A549 (cell line): ENCODE data around the gene TBXT. TPM values are rescaled to one million over a fixed set of nuclear protein-coding genes. Genes with fewer than 3 reads are reported as not detected.

ENCODE experiments used
- ATAC-seq, 2 experiments: fragments of 200-7000 bp in 1 of 2; fragments of >200 bp in 1 of 2; cut with Nextera tagmentation in 1 of 2; cut with Tn5 transposase in 1 of 2; 3 replicates each; pipeline versions ENCODE4 v1.8.0 to v1.9.1; 2018 to 2020; ENCODE audit warnings: mild to moderate bottlenecking in 1 of 2, moderate library complexity in 1 of 2
- CTCF ChIA-PET: fragments of 300-600 bp; sonication (Branson Sonifier 250); formaldehyde crosslinking; extraction: SDS; loops from one replicate; lab custom pipeline; 2021; ENCODE audit warnings: antibody characterized with exemption, inconsistent platforms; lab: Yijun Ruan, JAX
- POLR2A ChIA-PET: fragments of 350-600 bp; formaldehyde crosslinking; extraction: SDS; loops from one replicate; lab custom pipeline; 2021; ENCODE audit warnings: antibody characterized with exemption, inconsistent platforms; lab: Yijun Ruan, JAX
- DNase-seq, 2 experiments: peaks; one replicate each; pipeline versions ENCODE4 v3.0.0 to v3.0.0-alpha.2; 2011 to 2016; ENCODE audit warnings: low read depth in 1 of 2, low spot score in 1 of 2
- FAIRE-seq: peaks from 2 replicates; lab custom pipeline; 2011; peaks lifted over from hg19 to GRCh38; lab: Jason Lieb, UNC
- H3K27ac ChIP-seq, 2 experiments: fragments of >200 bp; sonication (Bioruptor Twin); formaldehyde crosslinking; 3 replicates each; pipeline ENCODE4 v1.5.1; 2016 to 2017
- H3K4me1 ChIP-seq: fragments of >200 bp; sonication (Bioruptor Twin); formaldehyde crosslinking; 3 replicates; pipeline ENCODE4 v1.6.1; 2016
- H3K4me2 ChIP-seq: fragments of >200 bp; sonication (Bioruptor Twin); formaldehyde crosslinking; 3 replicates; pipeline ENCODE4 v1.6.1; 2016
- H3K4me3 ChIP-seq: fragments of >200 bp; sonication (Bioruptor Twin); formaldehyde crosslinking; 3 replicates; pipeline ENCODE4 v1.5.1; 2016
- H3K9me3 ChIP-seq: fragments of >200 bp; sonication (Bioruptor Twin); formaldehyde crosslinking; 3 replicates; pipeline ENCODE4 v1.6.1; 2016
- CBX2 ChIP-seq: fragments of 200-600 bp; sonication (generic); IDR thresholded peaks from 2 replicates; pipeline ENCODE4 v1.6.1; 2016; ENCODE audit warnings: low read depth, mild to moderate bottlenecking, borderline replicate concordance
- CBX8 ChIP-seq: fragments of 200-600 bp; sonication (generic); IDR thresholded peaks from 2 replicates; pipeline ENCODE4 v1.6.1; 2016
- CTCF ChIP-seq: fragments of >200 bp; sonication (Bioruptor Twin); formaldehyde crosslinking; IDR thresholded peaks from 3 replicates; pipeline ENCODE4 v1.5.1; 2016
- FOXS1 ChIP-seq: fragments of 250-450 bp; sonication (Bioruptor Pico); IDR thresholded peaks from 2 replicates; pipeline ENCODE4 v1.5.0; 2020; ENCODE audit warnings: mild to moderate bottlenecking, moderate library complexity
- HDAC2 ChIP-seq: fragments of 200-600 bp; sonication (generic); IDR thresholded peaks from 2 replicates; pipeline ENCODE4 v1.6.1; 2016
- HEYL ChIP-seq: fragments of 250-450 bp; sonication (Bioruptor Pico); IDR thresholded peaks from 2 replicates; pipeline ENCODE4 v1.8.0; 2021; ENCODE audit warnings: mild to moderate bottlenecking, moderate library complexity
- HMGXB4 ChIP-seq: fragments of 250-450 bp; sonication (Bioruptor Pico); IDR thresholded peaks from 2 replicates; pipeline ENCODE4 v1.5.0; 2021; ENCODE audit warnings: mild to moderate bottlenecking, moderate library complexity, borderline replicate concordance
- HOXA7 ChIP-seq: fragments of 250-450 bp; sonication (Bioruptor Pico); IDR thresholded peaks from 2 replicates; pipeline ENCODE4 v1.5.0; 2020; ENCODE audit warnings: mild to moderate bottlenecking, moderate library complexity
- HOXB13 ChIP-seq: fragments of 250-450 bp; sonication (Bioruptor Pico); IDR thresholded peaks from 2 replicates; pipeline ENCODE4 v1.5.0; 2020; ENCODE audit warnings: low read depth, mild to moderate bottlenecking, moderate library complexity
- JUN ChIP-seq, 2 experiments: fragments of >200 bp; sonication (Bioruptor Twin); formaldehyde crosslinking; IDR thresholded peaks; 2 replicates in 1 of 2; 3 replicates in 1 of 2; pipeline ENCODE4 v1.6.1; 2016 to 2017
- JUNB ChIP-seq: fragments of >200 bp; sonication (Bioruptor Twin); formaldehyde crosslinking; IDR thresholded peaks from 2 replicates; pipeline ENCODE4 v1.6.1; 2016
- KDM1A ChIP-seq: fragments of 200-600 bp; sonication (generic); IDR thresholded peaks from 2 replicates; pipeline ENCODE4 v1.6.1; 2016; ENCODE audit warnings: low read depth, mild to moderate bottlenecking
- MYC ChIP-seq: IDR thresholded peaks from 2 replicates; pipeline ENCODE4 v1.6.1; 2012; ENCODE audit warnings: mild to moderate bottlenecking, inconsistent platforms, low read length, improper control_type of control experiment, borderline replicate concordance
- NR3C1 ChIP-seq: fragments of >200 bp; sonication (Bioruptor Twin); formaldehyde crosslinking; IDR thresholded peaks from 3 replicates; pipeline ENCODE4 v1.6.1; 2017
- RCOR1 ChIP-seq: fragments of 150-350 bp; IDR thresholded peaks from 2 replicates; pipeline ENCODE4 v1.6.1; 2014; ENCODE audit warnings: antibody characterized with exemption, low read length, low read depth
- ZC3H11A ChIP-seq: fragments of 450-650 bp; IDR thresholded peaks from 2 replicates; pipeline ENCODE4 v1.6.1; 2014; ENCODE audit warnings: antibody characterized with exemption, mild to moderate bottlenecking
- ZFP36 ChIP-seq: fragments of 450-650 bp; IDR thresholded peaks from 2 replicates; pipeline ENCODE4 v1.6.1; 2014; ENCODE audit warnings: borderline replicate concordance; ENCODE audit not compliant: partially characterized antibody
- WGBS: methylation state at CpG from one replicate; pipeline ENCODE4 v1.1.6; 2017; ENCODE audit errors: missing lambda C conversion rate; 5-methylcytosine and 5-hydroxymethylcytosine counted together
- polyA plus RNA-seq, 4 experiments: library from polyadenylated mRNA; depleted of rRNA in 3 of 4; stranded (reverse); fragments of >200 nt; fragmentation: RNase III in 1 of 4; extraction: RNeasy Plus Mini Kit Qiagen cat#74134 plus additional on column Dnase treatment in 1 of 4; gene quantifications; 2 replicates in 3 of 4; 3 replicates in 1 of 4; pipeline ENCODE4 v1.2.3, GENCODE V29; 2011 to 2017
- TF ChIP-seq, protein P1 (sequence below): fragments of 250-450 bp; sonication (Bioruptor Pico); IDR thresholded peaks from 2 replicates; pipeline ENCODE4 v1.5.0; 2020; ENCODE audit warnings: low read depth, mild to moderate bottlenecking, moderate library complexity

Gene TBXT
- polyA plus RNA-seq, 2 of the 4 experiments (the other 2 are of a cell fraction), result not detected

GRCh38 chr6:166197361-166197760 is 29.7 kb upstream of the TBXT start (continued):
- TF ChIP-seq NR3C1, result no peak

GRCh38 chr6:166195860-166196238 is 28.2 kb upstream of the TBXT start:
- no peak for FAIRE-seq
- no peak for DNase-seq
- Histone ChIP-seq H3K4me1 (no peaks in the 10 kb centered on the region), H3K27ac (no peak overlapping the region), H3K4me2 (no peak overlapping the region), H3K4me3 (no peak overlapping the region), H3K9me3 (no peaks in the 10 kb centered on the region)
- WGBS, result 55% methylated on average over 6 of the region's 10 CpGs
- ChIA-PET POLR2A (no interaction called here), CTCF (interaction anchor here (0.6 to 1.6 kb wide), 2 partner anchors 9 to 35 kb away, joined by 4 read pairs; no protein-coding TSS in a partner anchor)
- ATAC-seq, result no peak
- no peak for TF ChIP-seq MYC
- no peak for TF ChIP-seq HOXA7 (CRISPR knock-in tag)
- TF ChIP-seq HOXB13 (CRISPR knock-in tag), result no peak
- no peak for TF ChIP-seq ZC3H11A
- no peak for TF ChIP-seq ZFP36
- TF ChIP-seq CTCF, result no peak
- no peak for TF ChIP-seq HDAC2
- no peak for TF ChIP-seq CBX2
- TF ChIP-seq, protein P1, sequence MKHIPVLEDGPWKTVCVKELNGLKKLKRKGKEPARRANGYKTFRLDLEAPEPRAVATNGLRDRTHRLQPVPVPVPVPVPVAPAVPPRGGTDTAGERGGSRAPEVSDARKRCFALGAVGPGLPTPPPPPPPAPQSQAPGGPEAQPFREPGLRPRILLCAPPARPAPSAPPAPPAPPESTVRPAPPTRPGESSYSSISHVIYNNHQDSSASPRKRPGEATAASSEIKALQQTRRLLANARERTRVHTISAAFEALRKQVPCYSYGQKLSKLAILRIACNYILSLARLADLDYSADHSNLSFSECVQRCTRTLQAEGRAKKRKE, result no peak

- no peak for FAIRE-seq
- Histone ChIP-seq H3K27ac (no peak overlapping the region), H3K4me1 (no peaks in the 10 kb centered on the region), H3K9me3 (no peaks in the 10 kb centered on the region), H3K4me3 (no peak overlapping the region), H3K4me2 (no peak overlapping the region)
- CTCF ChIA-PET, result interaction anchor here (1.3 to 1.6 kb wide), 2 partner anchors 8 to 11 kb away, joined by 3 to 4 read pairs; no protein-coding TSS in a partner anchor
- POLR2A ChIA-PET, result no interaction called here
- TF ChIP-seq RCOR1 (no peak), CBX8 (no peak), JUN (IDR thresholded peaks at IDR 0.05) (no peak), FOXS1 (CRISPR knock-in tag) (no peak), JUNB (no peak), KDM1A (no peak), HMGXB4 (CRISPR knock-in tag) (no peak), HEYL (CRISPR knock-in tag) (no peak)
- no peak for ATAC-seq
- 57% methylated on average over 8 of the region's 13 CpGs for WGBS
- no peak for DNase-seq
Observed at GRCh38 chr6:166194914-166195859, 27.5 kb upstream of the TBXT start.
